GM23338 (cell line): Measurements from ENCODE around the gene ABCD3. TPM values are rescaled to one million over a fixed set of nuclear protein-coding genes. Genes with fewer than 3 reads are reported as not detected.

Experiments
- ATAC-seq: fragments of 200-7000 bp; cut with Tn5 transposase; 3 replicates; pipeline ENCODE4 v1.9.1; 2020
- DNase-seq: peaks from one replicate; pipeline ENCODE4 v3.0.0-alpha.2; 2015; ENCODE audit warnings: low spot score
- H2AFZ ChIP-seq: fragments of 200-600 bp; sonication (generic); 2 replicates; pipeline ENCODE4 v1.8.0; 2016; ENCODE audit warnings: antibody characterized with exemption, mild to moderate bottlenecking, moderate library complexity
- H3F3A ChIP-seq: fragments of 200-600 bp; sonication (generic); replicated peaks from 2 replicates; pipeline ENCODE4 v1.8.0; 2017; ENCODE audit warnings: antibody characterized with exemption, mixed run types, low read depth
- H3K27ac ChIP-seq: fragments of 200-600 bp; sonication (generic); 2 replicates; pipeline ENCODE4 v1.6.1; 2016; ENCODE audit warnings: low read depth
- H3K27me3 ChIP-seq: fragments of 200-600 bp; sonication (generic); 2 replicates; pipeline ENCODE4 v1.8.0; 2016; ENCODE audit warnings: mild to moderate bottlenecking, mixed run types, moderate library complexity; ENCODE audit not compliant: insufficient read depth
- H3K36me3 ChIP-seq: fragments of 200-600 bp; sonication (generic); 2 replicates; pipeline ENCODE4 v1.8.0; 2016; ENCODE audit warnings: mild to moderate bottlenecking; ENCODE audit not compliant: insufficient read depth
- H3K4me1 ChIP-seq: fragments of 200-600 bp; sonication (generic); 2 replicates; pipeline ENCODE4 v1.8.0; 2016; ENCODE audit warnings: mild to moderate bottlenecking, moderate library complexity; ENCODE audit not compliant: insufficient read depth
- H3K4me2 ChIP-seq: fragments of 200-600 bp; sonication (generic); 2 replicates; pipeline ENCODE4 v1.7.1; 2017; ENCODE audit warnings: mixed run types
- H3K4me3 ChIP-seq: fragments of 200-600 bp; sonication (generic); 2 replicates; pipeline ENCODE4 v1.6.1; 2016; ENCODE audit warnings: mixed run types
- H3K79me2 ChIP-seq: fragments of 200-600 bp; sonication (generic); replicated peaks from 2 replicates; pipeline ENCODE4 v1.8.0; 2017; ENCODE audit warnings: mild to moderate bottlenecking; ENCODE audit not compliant: insufficient read depth
- H3K9me2 ChIP-seq: fragments of 200-600 bp; sonication (generic); 2 replicates; pipeline ENCODE4 v1.8.0; 2017; ENCODE audit not compliant: insufficient read depth
- H4K20me1 ChIP-seq: fragments of 200-600 bp; sonication (generic); replicated peaks from 2 replicates; pipeline ENCODE4 v1.8.0; 2017; ENCODE audit warnings: mild to moderate bottlenecking; ENCODE audit not compliant: insufficient read depth
- H3K27ac Mint-ChIP-seq: 2 replicates; pipeline ENCODE4 v1.8.0; 2020; ENCODE audit warnings: inconsistent platforms, mild to moderate bottlenecking, moderate library complexity, mixed read lengths
- H3K27me3 Mint-ChIP-seq: 3 replicates; pipeline ENCODE4 v1.8.0; 2022; ENCODE audit warnings: low read depth, mild to moderate bottlenecking, moderate library complexity, mixed read lengths, inconsistent platforms; ENCODE audit not compliant: insufficient read depth, poor library complexity
- H3K36me3 Mint-ChIP-seq: 3 replicates; pipeline ENCODE4 v1.8.0; 2021; ENCODE audit warnings: low read depth, mild to moderate bottlenecking, inconsistent platforms, moderate library complexity, mixed read lengths
- H3K4me1 Mint-ChIP-seq: 3 replicates; pipeline ENCODE4 v1.8.0; 2020; ENCODE audit warnings: mild to moderate bottlenecking, inconsistent platforms, mixed read lengths
- H3K4me3 Mint-ChIP-seq: 3 replicates; pipeline ENCODE4 v1.8.0; 2021; ENCODE audit warnings: moderate library complexity, mild to moderate bottlenecking, inconsistent platforms, mixed read lengths
- H3K9me3 Mint-ChIP-seq: 3 replicates; pipeline ENCODE4 v1.8.0; 2020; ENCODE audit warnings: moderate library complexity, mild to moderate bottlenecking, inconsistent platforms, mixed read lengths
- CREB1 ChIP-seq: fragments of 250-450 bp; sonication (Bioruptor Pico); IDR thresholded peaks from 2 replicates; pipeline ENCODE4 v1.5.0; 2020; ENCODE audit warnings: low read depth, mild to moderate bottlenecking, moderate library complexity
- CTCF ChIP-seq, 2 experiments: fragments of 200-600 bp in 1 of 2; sonication (generic) in 1 of 2; conservative IDR thresholded peaks; 2 replicates each; pipeline versions ENCODE4 v1.5.1 to v1.6.1; 2016 to 2017; ENCODE audit warnings: antibody characterized with exemption in 2 of 2, low read depth in 2 of 2, mild to moderate bottlenecking in 2 of 2, moderate library complexity in 1 of 2
- ETS1 ChIP-seq: IDR thresholded peaks from 2 replicates; pipeline ENCODE4 v1.6.1; 2016; ENCODE audit warnings: antibody characterized with exemption
- EZH2 ChIP-seq: fragments of 200-600 bp; sonication (generic); IDR thresholded peaks from one replicate; pipeline ENCODE4 v1.8.0; 2017; ENCODE audit warnings: antibody characterized with exemption, mild to moderate bottlenecking, low read depth; ENCODE audit not compliant: unreplicated experiment
- EZH2phosphoT487 ChIP-seq: fragments of 200-600 bp; sonication (generic); IDR thresholded peaks from one replicate; pipeline ENCODE4 v1.8.1; 2018; ENCODE audit warnings: antibody characterized with exemption; ENCODE audit not compliant: unreplicated experiment
- JUNB ChIP-seq: IDR thresholded peaks from one replicate; pipeline ENCODE4 v1.6.1; 2016; ENCODE audit warnings: antibody characterized with exemption; ENCODE audit not compliant: unreplicated experiment
- NANOG ChIP-seq: IDR thresholded peaks from 2 replicates; pipeline ENCODE4 v1.6.1; 2016; ENCODE audit warnings: antibody characterized with exemption, borderline replicate concordance
- POLR2AphosphoS5 ChIP-seq: IDR thresholded peaks from 2 replicates; pipeline ENCODE4 v1.6.1; 2016; ENCODE audit warnings: antibody characterized with exemption, low read depth
- REST ChIP-seq: IDR thresholded peaks from one replicate; pipeline ENCODE4 v1.6.1; 2018; ENCODE audit warnings: antibody characterized with exemption; ENCODE audit not compliant: unreplicated experiment
- STAT1 ChIP-seq: IDR thresholded peaks from one replicate; pipeline ENCODE4 v1.6.1; 2016; ENCODE audit warnings: antibody characterized with exemption; ENCODE audit not compliant: unreplicated experiment
- ZNF114 ChIP-seq: fragments of 250-450 bp; sonication (Bioruptor Pico); IDR thresholded peaks from 2 replicates; pipeline ENCODE4 v1.5.0; 2020; ENCODE audit warnings: mild to moderate bottlenecking, moderate library complexity
- ZNF331 ChIP-seq: fragments of 250-450 bp; sonication (Bioruptor Pico); IDR thresholded peaks from 2 replicates; pipeline ENCODE4 v1.5.0; 2020; ENCODE audit warnings: low read depth, mild to moderate bottlenecking, moderate library complexity
- polyA plus RNA-seq: library from polyadenylated mRNA; unstranded; fragments of >200 nt; fragmentation: Nextera tagmentation; extraction: Ambion mirVana; gene quantifications from 2 replicates; pipeline ENCODE4 v1.2.1, GENCODE V29; 2016
- total RNA-seq: library from RNA; depleted of rRNA; stranded (reverse); fragments of >200 nt; shearing (Covaris generic); gene quantifications from 2 replicates; pipeline ENCODE4 v1.2.3, GENCODE V29; 2014
- TF ChIP-seq, protein P1 (sequence below): fragments of 250-450 bp; sonication (Bioruptor Pico); IDR thresholded peaks from 2 replicates; pipeline ENCODE4 v1.5.0; 2020; ENCODE audit warnings: mild to moderate bottlenecking, moderate library complexity

The ABCD3 gene
- total and polyA plus RNA-seq, 2 experiments from 2014 or later: 12.3 to 24.0 TPM

GRCh38 chr1:94382201-94382600, 36.0 kb upstream of the ABCD3 start:
- H3K27ac Mint-ChIP-seq: no peak overlapping the region
- Histone ChIP-seq H2AFZ (no peak overlapping the region), H3F3A (no peaks in the 10 kb centered on the region), H3K36me3 (no peaks in the 10 kb centered on the region), H3K79me2 (no peaks in the 10 kb centered on the region), H3K27me3 (no peaks in the 10 kb centered on the region), H4K20me1 (no peaks in the 10 kb centered on the region), H3K4me2 (no peak overlapping the region), H3K27ac (no peak overlapping the region), H3K9me2 (no peaks in the 10 kb centered on the region), H3K4me3 (no peak overlapping the region), H3K4me1 (0 out of 2 replicates have a peak, but pooled peaks cover 2% of the 10 kb centered on the region)
- no peak overlapping the region for H3K4me3 Mint-ChIP-seq
- H3K36me3 Mint-ChIP-seq: no peaks in the 10 kb centered on the region
- peaks cover 7% of the 10 kb centered on the region; the same call in 2 of the 3 replicates for H3K4me1 Mint-ChIP-seq
- no peaks in the 10 kb centered on the region; the same call in 2 of the 3 replicates for H3K9me3 Mint-ChIP-seq
- no peak for TF ChIP-seq ZNF331 (CRISPR knock-in tag)
- TF ChIP-seq, protein P1, sequence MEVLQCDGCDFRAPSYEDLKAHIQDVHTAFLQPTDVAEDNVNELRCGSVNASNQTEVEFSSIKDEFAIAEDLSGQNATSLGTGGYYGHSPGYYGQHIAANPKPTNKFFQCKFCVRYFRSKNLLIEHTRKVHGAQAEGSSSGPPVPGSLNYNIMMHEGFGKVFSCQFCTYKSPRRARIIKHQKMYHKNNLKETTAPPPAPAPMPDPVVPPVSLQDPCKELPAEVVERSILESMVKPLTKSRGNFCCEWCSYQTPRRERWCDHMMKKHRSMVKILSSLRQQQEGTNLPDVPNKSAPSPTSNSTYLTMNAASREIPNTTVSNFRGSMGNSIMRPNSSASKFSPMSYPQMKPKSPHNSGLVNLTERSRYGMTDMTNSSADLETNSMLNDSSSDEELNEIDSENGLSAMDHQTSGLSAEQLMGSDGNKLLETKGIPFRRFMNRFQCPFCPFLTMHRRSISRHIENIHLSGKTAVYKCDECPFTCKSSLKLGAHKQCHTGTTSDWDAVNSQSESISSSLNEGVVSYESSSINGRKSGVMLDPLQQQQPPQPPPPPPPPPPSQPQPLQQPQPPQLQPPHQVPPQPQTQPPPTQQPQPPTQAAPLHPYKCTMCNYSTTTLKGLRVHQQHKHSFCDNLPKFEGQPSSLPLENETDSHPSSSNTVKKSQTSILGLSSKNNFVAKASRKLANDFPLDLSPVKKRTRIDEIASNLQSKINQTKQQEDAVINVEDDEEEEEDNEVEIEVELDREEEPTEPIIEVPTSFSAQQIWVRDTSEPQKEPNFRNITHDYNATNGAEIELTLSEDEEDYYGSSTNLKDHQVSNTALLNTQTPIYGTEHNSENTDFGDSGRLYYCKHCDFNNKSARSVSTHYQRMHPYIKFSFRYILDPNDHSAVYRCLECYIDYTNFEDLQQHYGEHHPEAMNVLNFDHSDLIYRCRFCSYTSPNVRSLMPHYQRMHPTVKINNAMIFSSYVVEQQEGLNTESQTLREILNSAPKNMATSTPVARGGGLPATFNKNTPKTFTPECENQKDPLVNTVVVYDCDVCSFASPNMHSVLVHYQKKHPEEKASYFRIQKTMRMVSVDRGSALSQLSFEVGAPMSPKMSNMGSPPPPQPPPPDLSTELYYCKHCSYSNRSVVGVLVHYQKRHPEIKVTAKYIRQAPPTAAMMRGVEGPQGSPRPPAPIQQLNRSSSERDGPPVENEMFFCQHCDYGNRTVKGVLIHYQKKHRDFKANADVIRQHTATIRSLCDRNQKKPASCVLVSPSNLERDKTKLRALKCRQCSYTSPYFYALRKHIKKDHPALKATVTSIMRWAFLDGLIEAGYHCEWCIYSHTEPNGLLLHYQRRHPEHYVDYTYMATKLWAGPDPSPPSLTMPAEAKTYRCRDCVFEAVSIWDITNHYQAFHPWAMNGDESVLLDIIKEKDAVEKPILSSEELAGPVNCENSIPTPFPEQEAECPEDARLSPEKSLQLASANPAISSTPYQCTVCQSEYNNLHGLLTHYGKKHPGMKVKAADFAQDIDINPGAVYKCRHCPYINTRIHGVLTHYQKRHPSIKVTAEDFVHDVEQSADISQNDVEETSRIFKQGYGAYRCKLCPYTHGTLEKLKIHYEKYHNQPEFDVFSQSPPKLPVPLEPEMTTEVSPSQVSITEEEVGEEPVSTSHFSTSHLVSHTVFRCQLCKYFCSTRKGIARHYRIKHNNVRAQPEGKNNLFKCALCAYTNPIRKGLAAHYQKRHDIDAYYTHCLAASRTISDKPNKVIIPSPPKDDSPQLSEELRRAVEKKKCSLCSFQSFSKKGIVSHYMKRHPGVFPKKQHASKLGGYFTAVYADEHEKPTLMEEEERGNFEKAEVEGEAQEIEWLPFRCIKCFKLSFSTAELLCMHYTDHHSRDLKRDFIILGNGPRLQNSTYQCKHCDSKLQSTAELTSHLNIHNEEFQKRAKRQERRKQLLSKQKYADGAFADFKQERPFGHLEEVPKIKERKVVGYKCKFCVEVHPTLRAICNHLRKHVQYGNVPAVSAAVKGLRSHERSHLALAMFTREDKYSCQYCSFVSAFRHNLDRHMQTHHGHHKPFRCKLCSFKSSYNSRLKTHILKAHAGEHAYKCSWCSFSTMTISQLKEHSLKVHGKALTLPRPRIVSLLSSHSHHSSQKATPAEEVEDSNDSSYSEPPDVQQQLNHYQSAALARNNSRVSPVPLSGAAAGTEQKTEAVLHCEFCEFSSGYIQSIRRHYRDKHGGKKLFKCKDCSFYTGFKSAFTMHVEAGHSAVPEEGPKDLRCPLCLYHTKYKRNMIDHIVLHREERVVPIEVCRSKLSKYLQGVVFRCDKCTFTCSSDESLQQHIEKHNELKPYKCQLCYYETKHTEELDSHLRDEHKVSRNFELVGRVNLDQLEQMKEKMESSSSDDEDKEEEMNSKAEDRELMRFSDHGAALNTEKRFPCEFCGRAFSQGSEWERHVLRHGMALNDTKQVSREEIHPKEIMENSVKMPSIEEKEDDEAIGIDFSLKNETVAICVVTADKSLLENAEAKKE: no peak
- TF ChIP-seq POLR2AphosphoS5: no peak
- no peak for TF ChIP-seq REST
- TF ChIP-seq ETS1: no peak
- TF ChIP-seq CTCF (conservative IDR thresholded peaks at IDR 0.05; ENCODE audit: low read depth in 2 of 2): no peak
- no peak for TF ChIP-seq NANOG
- no peak for TF ChIP-seq STAT1
- TF ChIP-seq CREB1: no peak
- TF ChIP-seq ZNF114: no peak
- TF ChIP-seq EZH2phosphoT487: no peak
- TF ChIP-seq EZH2: no peak
- no peak for TF ChIP-seq JUNB
- no peak for DNase-seq
- ATAC-seq: no peak
- H3K27me3 Mint-ChIP-seq: peaks cover 2% of the 10 kb centered on the region
